ENCODE measurements around the gene PAK4. TPM values are rescaled to one million over a fixed set of nuclear protein-coding genes. Genes with fewer than 3 reads are reported as not detected.

PAK4 gene
- total and polyA plus RNA-seq, 2 of the 13 experiments (the other 11 are each of a cell fraction or from before 2014, with no cell fraction given) = 9.5 to 17.8 TPM

GRCh38 chr19:39125554-39126311, at the start of gene PAK4 (continued):
- TF ChIP-seq LRRFIP1 (CRISPR knock-in tag; conservative IDR thresholded peaks at IDR 0.05) (no peak), ZNF709 (CRISPR knock-in tag; IDR thresholded peaks at IDR 0.05) (peak; percentile 72; the same call in 1 of the 2 replicates), HDAC1 (CRISPR knock-in tag; IDR thresholded peaks at IDR 0.05) (peak; percentile 88), RFXAP (CRISPR knock-in tag; IDR thresholded peaks at IDR 0.05; ENCODE audit: borderline replicate concordance) (peak; percentile 30; the same call in 1 of the 2 replicates), RXRA (CRISPR knock-in tag; IDR thresholded peaks at IDR 0.05) (peak; percentile 84), ZSCAN31 (CRISPR knock-in tag; IDR thresholded peaks at IDR 0.05; ENCODE audit: low read depth) (peak; percentile 88; the same call in 1 of the 2 replicates), ARID4A (CRISPR knock-in tag; IDR thresholded peaks at IDR 0.05; ENCODE audit: borderline replicate concordance) (peak; percentile 97), ZNF773 (CRISPR knock-in tag; IDR thresholded peaks at IDR 0.05; ENCODE audit: borderline replicate concordance) (0 out of 2 replicates have a peak, but pooled peaks have one; percentile 46), YY1 (IDR thresholded peaks at IDR 0.05; ENCODE audit: insufficient read depth, insufficient replicate concordance, low read depth, low read length) (peak; percentile 96), NONO (IDR thresholded peaks at IDR 0.05) (no peak), NONO (CRISPR knock-in tag; conservative IDR thresholded peaks at IDR 0.05) (peak; percentile 86), ZFP91 (CRISPR knock-in tag; IDR thresholded peaks at IDR 0.05; ENCODE audit: borderline replicate concordance) (peak; percentile 100; the same call in 1 of the 2 replicates), ZNF747 (CRISPR knock-in tag; IDR thresholded peaks at IDR 0.05; ENCODE audit: borderline replicate concordance) (no peak; the same call in 1 of the 2 replicates)
- TF ChIP-seq, protein P1, sequence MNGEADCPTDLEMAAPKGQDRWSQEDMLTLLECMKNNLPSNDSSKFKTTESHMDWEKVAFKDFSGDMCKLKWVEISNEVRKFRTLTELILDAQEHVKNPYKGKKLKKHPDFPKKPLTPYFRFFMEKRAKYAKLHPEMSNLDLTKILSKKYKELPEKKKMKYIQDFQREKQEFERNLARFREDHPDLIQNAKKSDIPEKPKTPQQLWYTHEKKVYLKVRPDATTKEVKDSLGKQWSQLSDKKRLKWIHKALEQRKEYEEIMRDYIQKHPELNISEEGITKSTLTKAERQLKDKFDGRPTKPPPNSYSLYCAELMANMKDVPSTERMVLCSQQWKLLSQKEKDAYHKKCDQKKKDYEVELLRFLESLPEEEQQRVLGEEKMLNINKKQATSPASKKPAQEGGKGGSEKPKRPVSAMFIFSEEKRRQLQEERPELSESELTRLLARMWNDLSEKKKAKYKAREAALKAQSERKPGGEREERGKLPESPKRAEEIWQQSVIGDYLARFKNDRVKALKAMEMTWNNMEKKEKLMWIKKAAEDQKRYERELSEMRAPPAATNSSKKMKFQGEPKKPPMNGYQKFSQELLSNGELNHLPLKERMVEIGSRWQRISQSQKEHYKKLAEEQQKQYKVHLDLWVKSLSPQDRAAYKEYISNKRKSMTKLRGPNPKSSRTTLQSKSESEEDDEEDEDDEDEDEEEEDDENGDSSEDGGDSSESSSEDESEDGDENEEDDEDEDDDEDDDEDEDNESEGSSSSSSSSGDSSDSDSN (CRISPR knock-in tag; IDR thresholded peaks at IDR 0.05) = peak; percentile 73
- TF ChIP-seq, protein P2, sequence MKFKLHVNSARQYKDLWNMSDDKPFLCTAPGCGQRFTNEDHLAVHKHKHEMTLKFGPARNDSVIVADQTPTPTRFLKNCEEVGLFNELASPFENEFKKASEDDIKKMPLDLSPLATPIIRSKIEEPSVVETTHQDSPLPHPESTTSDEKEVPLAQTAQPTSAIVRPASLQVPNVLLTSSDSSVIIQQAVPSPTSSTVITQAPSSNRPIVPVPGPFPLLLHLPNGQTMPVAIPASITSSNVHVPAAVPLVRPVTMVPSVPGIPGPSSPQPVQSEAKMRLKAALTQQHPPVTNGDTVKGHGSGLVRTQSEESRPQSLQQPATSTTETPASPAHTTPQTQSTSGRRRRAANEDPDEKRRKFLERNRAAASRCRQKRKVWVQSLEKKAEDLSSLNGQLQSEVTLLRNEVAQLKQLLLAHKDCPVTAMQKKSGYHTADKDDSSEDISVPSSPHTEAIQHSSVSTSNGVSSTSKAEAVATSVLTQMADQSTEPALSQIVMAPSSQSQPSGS (CRISPR knock-in tag; IDR thresholded peaks at IDR 0.05) = peak; percentile 20; the same call in 1 of the 2 replicates

Measured in HepG2 (cell line).